LNCAP (cell line): ENCODE measurements around the gene ARSI.

Experiments
- CTCF ChIP-seq: fragments of 450-650 bp; IDR thresholded peaks from 2 replicates; pipeline ENCODE4 v1.5.1; 2017; ENCODE audit warnings: mild to moderate bottlenecking

The ARSI gene

GRCh38 chr5:150278916-150279315, 23.8 kb downstream of the ARSI start:
- TF ChIP-seq CTCF: no peak

GRCh38 chr5:150278046-150278730, 24.5 kb downstream of the ARSI start:
- TF ChIP-seq CTCF: no peak

- TF ChIP-seq CTCF: no peak
Observed at GRCh38 chr5:150277043-150277442, 25.7 kb downstream of the ARSI start.

- no peak for TF ChIP-seq CTCF
Observed at GRCh38 chr5:150274811-150275210, 27.9 kb downstream of the ARSI start.

- no peak for TF ChIP-seq CTCF
Observed at GRCh38 chr5:150272531-150272930, 30.2 kb downstream of the ARSI start.

GRCh38 chr5:150271923-150272322, 30.8 kb downstream of the ARSI start:
- no peak for TF ChIP-seq CTCF

- TF ChIP-seq CTCF: no peak
Observed at GRCh38 chr5:150271296-150271692, 31.4 kb downstream of the ARSI start.
